NAMALWA (cell line): ENCODE results near the gene SMIM20.

Experiments used
- DNase-seq: peaks from one replicate; pipeline ENCODE4 v3.0.0-alpha.2; 2015; ENCODE audit warnings: low spot score

SMIM20 gene

DNA sequence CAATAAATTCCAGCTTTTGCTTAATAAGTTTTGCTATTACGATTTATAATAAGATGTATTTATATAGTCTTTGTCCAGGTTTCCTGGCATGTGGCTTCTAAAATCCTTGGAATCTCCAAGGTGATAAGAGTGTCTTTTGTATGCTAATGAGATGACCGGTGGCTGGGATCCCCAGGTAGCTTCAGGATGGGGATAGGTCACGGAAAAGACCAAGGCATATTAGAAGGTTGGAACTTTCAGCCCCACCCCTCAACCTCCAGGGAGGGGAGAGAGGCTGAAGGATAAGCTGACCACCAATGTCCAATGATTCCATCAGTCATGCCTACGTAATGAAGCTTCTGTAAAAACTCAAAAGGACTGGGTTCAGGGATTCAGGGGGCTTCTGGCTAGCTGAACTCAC lies 41.7 kb downstream of the SMIM20 start:
- no peak for DNase-seq

DNA sequence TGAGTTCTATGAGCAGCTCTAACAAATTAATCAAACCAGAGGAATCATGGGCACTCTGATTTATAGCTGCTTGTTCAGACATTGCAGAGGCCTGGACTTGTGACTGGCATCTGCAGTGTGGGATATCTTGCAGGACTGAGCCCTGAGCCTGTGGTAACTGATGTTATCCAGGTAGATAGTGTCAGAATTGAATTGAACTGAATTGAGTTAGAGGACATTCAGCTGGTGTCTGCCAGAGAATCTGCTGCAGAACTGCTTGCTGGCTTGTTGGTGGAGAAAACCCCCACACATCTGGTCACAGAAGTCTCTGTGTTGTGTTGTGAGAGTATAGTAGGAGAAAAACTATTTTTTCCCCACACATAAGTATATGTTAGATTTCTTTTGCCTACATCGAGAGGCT lies 42.2 kb downstream of the SMIM20 start:
- no peak for DNase-seq

DNA sequence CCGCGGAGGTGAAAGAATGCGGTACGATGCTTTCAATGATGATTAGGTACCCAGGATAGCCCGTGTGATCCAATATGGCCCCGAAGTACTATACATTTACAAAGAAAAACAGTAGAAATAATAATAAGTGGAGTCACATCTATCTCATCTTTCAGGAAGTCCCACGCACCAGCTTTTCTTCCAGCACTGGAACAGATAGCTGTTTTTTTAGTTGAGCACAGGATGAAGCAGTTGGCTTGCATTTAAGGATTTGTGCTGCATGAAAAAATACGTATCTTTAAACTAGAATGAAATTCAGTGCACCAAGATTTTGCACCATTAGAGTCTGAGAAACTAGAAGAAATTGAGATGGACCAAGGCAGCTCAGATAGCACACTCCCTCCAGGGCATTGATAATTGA lies 44.1 kb downstream of the SMIM20 start:
- DNase-seq, result no peak

DNA sequence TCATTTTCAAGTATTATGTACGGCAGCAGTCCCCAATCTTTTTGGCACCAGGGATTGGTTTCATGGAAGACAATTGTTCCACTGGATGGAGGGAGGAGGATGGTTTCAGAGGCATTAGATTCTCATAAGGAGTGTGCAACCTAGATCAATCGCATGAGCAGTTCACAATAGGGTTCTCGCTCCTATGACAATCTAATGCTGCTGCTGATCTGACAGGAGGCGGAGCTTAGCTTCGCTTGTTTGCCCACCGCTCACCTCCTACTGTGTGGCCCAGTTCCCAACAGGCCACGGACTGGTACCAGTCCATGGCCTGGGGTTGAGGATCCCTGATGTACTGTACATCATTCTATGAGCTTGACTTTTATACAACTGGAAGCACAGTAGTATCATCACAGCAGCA lies 48.4 kb downstream of the SMIM20 start:
- no peak for DNase-seq

DNA sequence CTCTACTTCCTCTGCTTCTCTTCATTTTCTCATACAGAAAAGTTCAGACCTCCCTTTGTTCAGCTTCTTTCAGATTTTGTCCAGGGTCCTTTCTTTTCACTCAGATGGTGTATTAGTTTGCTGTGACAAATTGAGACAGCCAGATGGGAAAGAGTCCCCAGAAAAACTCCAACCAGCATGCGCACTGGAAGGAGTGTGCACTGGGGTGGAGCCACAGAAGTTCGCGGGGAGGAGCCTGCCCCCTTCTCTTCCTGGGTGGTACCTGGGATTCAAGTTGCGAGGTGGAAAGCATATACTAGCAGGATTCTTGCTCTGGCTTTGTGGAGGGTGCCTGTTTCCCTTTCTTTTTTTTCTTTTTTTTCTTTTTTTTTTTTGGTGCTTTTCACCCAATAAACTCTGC lies 51.6 kb downstream of the SMIM20 start:
- DNase-seq, result no peak

DNA sequence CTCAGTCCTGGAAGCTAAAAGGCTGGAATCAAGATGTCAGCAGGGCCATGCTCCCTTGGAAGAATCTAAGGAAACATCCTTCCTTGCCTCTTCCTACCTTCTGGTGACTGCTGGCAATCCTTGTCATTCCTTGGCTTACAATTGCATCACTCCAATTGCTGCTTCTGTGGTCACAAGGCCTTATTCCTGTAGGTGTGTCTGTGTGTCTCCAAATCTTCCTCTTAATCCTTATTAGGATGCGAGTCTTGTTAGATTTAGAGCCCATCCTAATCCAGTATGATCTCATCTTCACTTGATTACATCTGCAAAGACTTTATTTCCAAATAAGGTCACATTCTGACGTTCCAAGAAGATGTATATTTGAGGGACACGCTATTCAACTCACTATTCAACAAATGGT lies 52.2 kb downstream of the SMIM20 start:
- DNase-seq, result no peak

DNA sequence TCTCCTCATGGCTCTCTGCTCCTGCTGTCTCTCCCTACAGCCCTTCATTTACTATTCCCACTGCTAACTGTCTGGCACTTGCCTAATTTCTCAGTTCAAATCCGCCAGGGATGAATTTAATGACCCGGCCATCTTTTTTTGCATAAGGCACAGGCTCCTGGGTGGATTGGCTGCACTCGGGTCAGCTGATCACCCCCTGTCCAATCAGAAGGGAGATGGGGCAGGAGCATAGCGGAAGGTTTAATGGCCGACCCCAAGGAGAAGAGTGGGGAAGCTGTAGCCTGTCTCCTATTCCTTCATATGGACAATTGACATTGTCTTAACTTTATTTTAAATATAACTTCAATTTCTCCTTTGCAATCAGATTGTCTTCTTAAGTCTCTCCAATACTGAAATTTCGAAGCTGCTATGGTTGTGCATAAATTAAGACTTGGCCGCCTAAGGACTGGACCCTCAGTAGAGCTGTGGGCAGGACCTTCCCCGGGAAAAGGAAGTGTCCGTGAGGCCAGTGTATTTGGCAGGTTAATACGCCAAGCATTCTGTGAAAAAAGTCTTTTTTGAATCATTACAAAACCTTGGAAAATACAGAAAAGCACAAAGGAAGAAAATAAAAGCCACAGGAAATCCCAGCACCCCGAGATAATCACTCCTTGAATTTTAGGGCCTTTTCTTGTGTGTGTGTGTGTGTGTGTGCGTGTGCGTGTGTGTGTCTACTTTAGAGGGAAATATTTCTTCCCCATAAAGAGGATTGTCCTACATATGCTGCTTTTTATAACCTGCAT lies 55.5 kb downstream of the SMIM20 start:
- no peak for DNase-seq

DNA sequence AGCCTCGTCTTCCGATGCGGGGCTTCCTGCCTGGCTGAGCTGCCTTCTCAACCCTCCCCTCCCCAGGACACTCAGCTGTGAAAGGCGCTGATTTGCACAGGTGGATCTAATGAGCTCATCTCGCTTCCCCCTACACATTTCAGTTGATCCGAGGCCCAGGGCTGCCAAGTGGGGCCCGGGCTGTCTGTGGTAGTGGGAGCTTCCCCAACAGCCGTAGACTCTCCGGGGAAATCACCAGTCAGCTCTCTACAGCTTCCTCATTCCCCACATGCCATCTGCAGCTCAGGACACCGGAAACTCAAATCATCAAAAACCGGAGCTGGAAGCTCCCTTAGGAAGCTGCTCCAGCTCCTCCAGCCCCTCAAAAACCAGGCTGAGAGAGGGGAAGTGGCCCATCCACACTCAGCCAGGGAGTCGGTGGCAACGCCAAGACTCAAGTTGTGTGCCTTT lies 56.2 kb downstream of the SMIM20 start:
- no peak for DNase-seq

DNA sequence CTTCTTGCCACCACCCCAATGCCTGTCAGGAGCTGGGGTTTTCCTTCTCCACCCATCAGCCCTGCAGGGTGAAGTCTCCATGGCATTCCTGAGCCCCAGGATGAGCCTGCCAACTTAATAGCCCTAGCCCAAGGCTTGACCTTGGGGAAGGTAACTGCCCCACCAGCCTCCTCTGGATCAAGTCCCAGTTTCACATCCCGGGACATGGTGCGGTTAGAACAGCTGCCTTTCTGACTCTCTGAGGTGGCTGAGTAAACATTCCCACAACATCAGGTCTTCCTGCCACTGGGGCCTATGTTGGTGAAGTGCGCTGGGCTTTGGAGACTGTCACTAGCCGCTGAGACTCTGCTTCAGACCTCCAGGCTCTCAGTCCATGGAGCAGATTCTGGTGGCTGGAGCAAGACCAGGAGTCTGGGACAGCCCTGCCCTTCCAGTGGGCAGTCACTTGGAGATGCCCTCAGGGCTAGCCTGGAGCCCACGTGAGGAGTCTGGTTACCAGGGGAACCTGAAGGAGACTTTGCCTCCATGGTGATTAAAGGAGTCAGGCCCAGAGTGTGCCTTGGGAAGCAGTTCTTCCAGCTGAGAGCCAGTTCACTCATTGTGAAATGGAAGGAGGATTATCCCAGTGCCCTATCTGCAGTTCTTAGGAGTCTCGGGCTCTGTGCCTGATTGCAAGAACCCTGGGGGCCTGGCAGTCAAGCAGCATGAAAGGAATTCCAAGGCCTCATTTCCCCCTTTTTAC lies 56.8 kb downstream of the SMIM20 start:
- DNase-seq, result no peak

DNA sequence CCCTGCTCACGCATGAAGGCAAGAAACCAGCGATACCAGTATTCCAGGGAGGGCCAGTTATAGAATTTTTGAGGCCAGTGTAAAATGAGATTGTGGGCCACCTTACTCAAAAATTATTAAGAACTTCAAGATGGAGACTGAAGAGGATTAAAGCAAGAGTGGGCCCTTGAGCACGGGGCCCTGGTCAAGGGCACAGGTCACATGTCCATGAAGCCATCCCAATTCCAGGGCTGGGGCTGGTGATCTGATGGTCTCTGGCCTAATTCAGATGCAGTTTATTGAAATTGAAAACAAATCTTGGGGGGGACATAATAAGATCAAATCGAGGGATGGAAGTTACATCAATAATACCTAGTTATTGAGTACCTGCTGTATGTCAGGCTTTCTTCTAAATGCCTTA lies 58.3 kb downstream of the SMIM20 start:
- no peak for DNase-seq

DNA sequence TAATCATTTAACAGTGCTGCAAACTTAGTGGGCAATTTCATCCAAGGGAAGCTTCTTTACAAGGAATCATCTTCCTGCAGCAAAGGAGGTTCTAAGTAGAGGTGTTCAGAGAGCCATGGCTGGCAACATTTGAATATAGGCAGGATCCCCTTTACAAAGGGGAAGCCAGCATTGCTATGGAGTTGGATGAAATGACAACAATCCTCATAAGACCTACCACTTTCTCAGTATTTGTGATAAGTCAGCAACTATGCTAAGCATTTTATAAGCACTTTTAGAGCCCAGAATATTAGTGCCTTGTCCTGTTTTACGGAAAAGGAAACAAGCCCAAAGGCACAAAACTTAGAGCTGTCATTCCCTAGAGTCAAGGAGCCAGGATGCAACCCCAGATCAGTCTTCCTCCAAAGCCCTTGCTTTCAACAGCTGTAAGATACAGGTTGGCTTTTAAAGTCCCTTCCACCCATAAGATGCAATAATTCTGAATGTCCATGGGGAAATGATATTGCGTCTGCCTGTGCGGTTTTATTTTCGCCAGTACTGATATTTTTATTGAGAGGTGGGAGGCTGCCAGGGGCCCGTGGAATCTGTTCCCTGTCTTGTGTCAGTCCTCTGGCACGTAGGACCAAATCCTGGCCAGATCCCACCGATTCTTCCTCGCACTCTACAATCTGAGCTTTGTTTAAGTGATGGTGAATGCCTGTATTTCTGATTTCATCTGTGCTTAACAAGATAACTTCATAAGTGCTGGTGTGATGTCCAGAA lies 59.1 kb downstream of the SMIM20 start:
- DNase-seq, result no peak

DNA sequence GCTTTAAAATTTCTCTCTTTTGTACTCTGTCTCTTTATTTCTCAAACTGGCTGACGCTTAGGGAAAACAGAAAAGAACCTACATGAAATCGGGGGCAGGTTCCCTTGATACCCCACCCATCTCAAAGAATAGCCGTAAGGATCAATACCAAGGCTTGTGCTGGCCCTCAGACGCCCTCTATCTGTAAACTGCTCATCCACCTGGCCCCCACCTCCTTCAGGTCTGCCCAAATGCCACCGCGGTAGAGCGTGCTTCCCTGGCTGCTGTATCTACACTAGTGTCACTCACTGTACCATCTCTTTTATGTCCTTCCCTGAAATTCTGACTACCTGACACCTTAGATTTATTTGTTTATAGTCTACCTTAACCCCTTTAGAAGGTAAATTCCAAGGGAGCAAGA lies 62.8 kb downstream of the SMIM20 start:
- DNase-seq, result no peak

DNA sequence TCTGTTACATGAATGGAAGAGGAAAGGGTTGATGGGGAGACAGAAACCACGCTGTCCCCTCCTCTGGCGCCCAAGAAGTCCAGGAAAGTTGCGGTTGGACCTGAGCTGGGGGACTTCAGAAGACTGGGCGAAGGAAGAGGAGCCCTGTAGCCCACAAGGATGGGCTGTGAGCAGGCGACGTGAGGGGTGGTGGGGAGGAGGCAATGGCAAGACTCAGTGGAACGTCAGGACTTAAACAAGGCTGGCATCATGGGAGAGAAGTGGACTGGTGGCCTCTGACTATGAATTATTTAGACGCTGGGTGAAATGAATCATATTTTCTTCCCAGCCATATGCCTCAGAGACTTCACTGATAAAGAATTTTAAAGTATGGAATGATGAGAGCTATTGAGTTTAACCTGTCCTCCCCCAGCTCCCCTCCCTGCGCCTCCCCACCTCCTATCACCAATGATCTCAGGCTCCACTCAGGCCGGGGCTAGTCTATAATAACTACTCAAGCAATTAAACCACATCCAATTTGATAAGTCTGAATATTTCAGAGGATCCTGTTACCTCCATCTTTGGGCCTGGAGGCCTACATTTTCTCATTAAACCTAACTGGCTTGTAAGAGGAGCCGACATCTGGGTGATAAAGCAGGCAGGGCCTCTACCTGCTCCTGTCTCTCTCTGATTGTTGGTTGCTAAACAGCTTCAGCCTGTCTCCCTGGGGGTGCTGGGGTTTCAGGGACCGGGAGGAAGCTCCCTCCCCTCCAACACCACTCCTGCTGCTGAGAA lies 63.6 kb downstream of the SMIM20 start:
- DNase-seq, result no peak

DNA sequence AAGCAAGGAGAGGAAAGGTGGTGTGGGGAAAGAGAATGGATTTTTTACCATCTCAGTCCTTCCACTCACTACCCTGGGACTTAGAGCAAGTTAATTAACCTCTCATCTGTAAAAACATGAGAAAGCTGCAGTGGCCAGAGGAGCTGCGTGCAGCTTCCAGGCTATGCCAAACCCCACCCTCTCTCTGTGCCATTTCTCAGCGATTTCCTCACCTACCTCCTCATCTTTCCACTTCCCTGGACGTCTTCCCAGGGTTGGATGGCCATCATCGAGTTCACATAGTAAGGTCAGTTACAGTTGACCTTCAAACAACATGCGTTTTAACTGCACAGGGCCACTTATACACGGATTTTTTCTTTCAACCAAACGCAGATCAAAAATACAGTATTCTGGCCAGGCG lies 64.3 kb downstream of the SMIM20 start:
- no peak for DNase-seq
